ENCODE data around the gene STX4. TPM values are rescaled to one million over a fixed set of nuclear protein-coding genes. Genes with fewer than 3 reads are reported as not detected.
A peak's percentile ranks its signal among the peaks of the same experiment; 100 is the strongest.

STX4 gene
- total and polyA plus RNA-seq, 11 donors = 19.5 to 73.8 (median 44.6) TPM

DNA sequence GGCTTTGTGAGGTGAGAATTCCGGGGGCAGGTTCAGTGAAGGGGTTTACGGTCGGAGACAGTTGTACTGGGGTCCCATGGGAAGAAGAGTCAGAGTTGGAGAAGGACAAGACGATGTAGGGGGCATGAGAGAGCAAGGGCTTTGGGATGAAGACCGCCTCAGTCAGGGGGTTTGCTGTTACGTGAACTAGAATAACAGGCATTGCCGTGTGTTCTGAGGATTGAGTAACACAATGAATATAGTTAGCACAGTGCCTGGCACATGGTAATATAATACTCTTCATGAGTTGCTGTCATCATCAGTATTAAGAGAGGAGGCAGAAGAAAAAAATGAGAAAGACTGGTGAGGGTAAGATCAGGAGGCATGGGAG is 41.4 kb downstream of the STX4 start:
- no peak for TF ChIP-seq CTCF (IDR thresholded peaks at IDR 0.05)
- TF ChIP-seq POLR2A (IDR thresholded peaks at IDR 0.05) = no peak
- H3K4me1 ChIP-seq = peaks cover 3 to 39% (median 24%) of the 10 kb centered on the region in 12 donors
- H3K9me3 ChIP-seq = no peaks in the 10 kb centered on the region
- WGBS, 4 donors = 2 to 3% (median 2%) methylated on average over 7 of the region's 7 CpGs
- H3K4me3 ChIP-seq = peak overlapping the region; percentile 66 to 100 (median 84)
- H3K27me3 ChIP-seq = no peaks in the 10 kb centered on the region
- peak overlapping the region; percentile 87 to 99 (median 96) for H3K27ac ChIP-seq
- DNase-seq (no peak), ATAC-seq (no peak)
- H3K36me3 ChIP-seq = peaks cover 0 to 42% (median 35%) of the 10 kb centered on the region in 9 donors
- intact Hi-C loops (cut with DNase I) = loop anchor here (1.0 to 10.0 kb wide), 14 partner anchors 20 to 380 kb away; partner anchors contain the start of genes STX4 (in 7 of the 10), HSD3B7 (in 3 of the 10), VKORC1 (in 2 of the 10) and ARMC5 (in 1 of the 10)

DNA sequence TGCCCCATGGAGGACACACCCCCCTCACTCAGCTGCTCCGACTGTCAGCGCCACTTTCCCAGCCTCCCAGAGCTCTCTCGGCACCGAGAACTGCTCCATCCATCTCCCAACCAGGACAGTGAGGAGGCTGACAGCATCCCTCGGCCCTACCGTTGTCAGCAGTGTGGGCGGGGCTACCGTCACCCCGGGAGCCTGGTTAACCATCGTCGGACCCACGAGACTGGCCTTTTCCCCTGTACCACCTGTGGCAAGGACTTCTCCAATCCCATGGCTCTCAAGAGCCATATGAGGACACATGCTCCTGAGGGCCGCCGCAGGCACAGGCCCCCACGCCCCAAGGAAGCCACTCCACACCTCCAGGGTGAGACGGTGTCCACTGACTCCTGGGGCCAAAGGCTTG is 43.0 kb downstream of the STX4 start:
- Histone ChIP-seq H3K9me3 (no peaks in the 10 kb centered on the region), H3K36me3 (peaks cover 0 to 57% (median 51%) of the 10 kb centered on the region in 9 donors), H3K27ac (no peak overlapping the region), H3K4me1 (peaks cover 3 to 38% (median 24%) of the 10 kb centered on the region in 12 donors), H3K4me3 (no peak overlapping the region), H3K27me3 (no peaks in the 10 kb centered on the region)
- DNase-seq (no peak), ATAC-seq (no peak)
- TF ChIP-seq POLR2A (IDR thresholded peaks at IDR 0.05) = no peak
- TF ChIP-seq CTCF (IDR thresholded peaks at IDR 0.05) = no peak
- 62 to 80% (median 71%) methylated on average over 10 to 16 of the region's 16 CpGs for WGBS, 4 donors
- intact Hi-C loops (cut with DNase I) = loop anchor here in 5 of 10 donors (10.0 kb wide), 6 partner anchors 92 to 378 kb away; partner anchors contain the start of genes ARMC5 (in 1 of the 5), FUS (in 1 of the 5), HSD3B7 (in 1 of the 5) and SETD1A (in 1 of the 5)

DNA sequence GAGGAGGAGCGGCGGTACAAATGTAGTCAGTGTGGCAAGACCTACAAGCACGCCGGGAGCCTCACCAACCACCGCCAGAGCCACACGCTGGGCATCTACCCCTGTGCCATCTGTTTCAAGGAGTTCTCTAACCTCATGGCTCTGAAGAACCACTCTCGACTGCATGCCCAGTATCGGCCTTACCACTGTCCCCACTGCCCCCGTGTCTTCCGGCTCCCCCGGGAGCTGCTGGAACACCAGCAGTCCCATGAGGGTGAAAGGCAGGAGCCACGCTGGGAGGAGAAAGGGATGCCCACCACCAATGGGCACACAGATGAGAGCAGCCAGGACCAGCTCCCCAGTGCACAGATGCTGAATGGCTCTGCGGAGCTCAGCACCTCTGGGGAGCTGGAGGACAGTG is 43.7 kb downstream of the STX4 start:
- H3K27me3 ChIP-seq = no peaks in the 10 kb centered on the region
- peaks cover 2 to 38% (median 20%) of the 10 kb centered on the region in 12 donors for H3K4me1 ChIP-seq

More for the DNA sequence above, 43.7 kb downstream of the STX4 start:
- intact Hi-C loops (cut with DNase I) = loop anchor here in 5 of 10 donors (10.0 kb wide), 6 partner anchors 92 to 378 kb away; partner anchors contain the start of genes ARMC5 (in 1 of the 5), FUS (in 1 of the 5), HSD3B7 (in 1 of the 5) and SETD1A (in 1 of the 5)
- Histone ChIP-seq H3K9me3 (no peaks in the 10 kb centered on the region), H3K4me3 (no peak overlapping the region), H3K27ac (no peak overlapping the region), H3K36me3 (peaks cover 0 to 62% (median 55%) of the 10 kb centered on the region in 9 donors)
- ATAC-seq (no peak), DNase-seq (peak in 1 of 5 donors; percentile 12)
- TF ChIP-seq POLR2A (IDR thresholded peaks at IDR 0.05) = no peak
- no peak for TF ChIP-seq CTCF (IDR thresholded peaks at IDR 0.05)
- 90 to 99% (median 96%) methylated on average over 12 to 13 of the region's 13 CpGs for WGBS, 4 donors
